ENCODE data around the gene KCNS1. TPM values are rescaled to one million over a fixed set of nuclear protein-coding genes. Genes with fewer than 3 reads are reported as not detected.
"Not testable (repeated sequence)": the region's sequence is repeated elsewhere in the genome, so short reads cannot be mapped to it uniquely, and the experiment has no call there.

Gene KCNS1, protein sequence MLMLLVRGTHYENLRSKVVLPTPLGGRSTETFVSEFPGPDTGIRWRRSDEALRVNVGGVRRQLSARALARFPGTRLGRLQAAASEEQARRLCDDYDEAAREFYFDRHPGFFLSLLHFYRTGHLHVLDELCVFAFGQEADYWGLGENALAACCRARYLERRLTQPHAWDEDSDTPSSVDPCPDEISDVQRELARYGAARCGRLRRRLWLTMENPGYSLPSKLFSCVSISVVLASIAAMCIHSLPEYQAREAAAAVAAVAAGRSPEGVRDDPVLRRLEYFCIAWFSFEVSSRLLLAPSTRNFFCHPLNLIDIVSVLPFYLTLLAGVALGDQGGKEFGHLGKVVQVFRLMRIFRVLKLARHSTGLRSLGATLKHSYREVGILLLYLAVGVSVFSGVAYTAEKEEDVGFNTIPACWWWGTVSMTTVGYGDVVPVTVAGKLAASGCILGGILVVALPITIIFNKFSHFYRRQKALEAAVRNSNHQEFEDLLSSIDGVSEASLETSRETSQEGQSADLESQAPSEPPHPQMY
- not detected in 2 replicates for total RNA-seq (2014; rRNA removed; shearing (Covaris generic))

DNA sequence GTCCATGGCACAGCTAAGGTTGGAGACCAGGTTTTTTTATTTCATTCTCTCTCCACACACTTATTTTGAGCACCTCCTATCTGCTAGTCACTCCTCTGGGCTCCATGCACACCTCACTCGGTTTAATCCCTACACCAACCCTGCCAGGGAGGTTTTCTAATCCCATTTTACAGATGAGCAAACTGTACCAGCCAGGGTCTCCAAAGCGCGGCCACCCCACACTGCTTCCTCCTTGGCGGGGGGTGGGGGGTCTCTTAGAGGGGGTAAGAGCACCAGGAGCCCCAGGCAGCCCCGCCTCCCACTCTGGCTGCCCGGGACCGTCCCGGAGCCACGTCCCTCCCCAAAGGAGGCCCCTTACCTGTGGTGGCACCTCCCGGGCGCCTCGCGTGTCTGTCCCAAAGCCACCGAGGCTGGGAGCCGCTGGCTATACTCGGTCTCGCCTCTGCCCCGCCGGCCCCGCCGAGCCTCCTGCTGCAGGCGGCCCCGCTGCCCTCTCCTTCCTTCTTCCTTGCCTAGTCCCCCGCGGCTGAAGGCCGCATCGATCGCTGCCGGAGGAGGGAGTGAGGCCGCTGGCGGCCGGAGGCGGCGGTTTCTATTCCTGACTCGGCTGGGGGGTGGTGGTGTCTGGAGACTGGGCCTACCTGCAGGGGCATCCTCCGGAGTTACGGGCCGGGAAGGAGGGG is at the start of gene KCNS1:
Gene KCNS1 (minus strand): TSS at position 565 of the 683 bp plus-strand sequence. CDS start 1,891 bp downstream, outside the sequence.
- DNase-seq (ENCODE audit: low spot score): no peak

DNA sequence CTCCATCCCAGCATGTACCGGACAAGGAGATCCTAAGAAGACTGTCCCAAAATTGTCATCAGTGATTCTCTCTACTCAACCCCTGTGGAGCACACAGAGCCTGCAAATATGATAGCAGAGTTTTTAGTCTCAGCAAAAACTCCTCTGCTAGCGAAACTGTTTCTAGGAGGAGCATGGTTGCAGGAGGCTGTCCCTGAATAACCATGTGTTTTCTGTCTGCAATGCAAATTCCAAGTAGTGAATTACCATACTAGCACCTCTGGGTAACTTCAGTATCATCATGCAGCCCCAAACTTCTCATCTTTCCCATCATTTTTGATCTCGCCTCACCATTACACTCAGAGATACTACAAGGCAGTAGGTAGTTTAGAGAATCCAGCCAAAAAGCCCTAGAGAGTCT is 48.1 kb upstream of the KCNS1 start:
- DNase-seq (ENCODE audit: low spot score): no peak

DNA sequence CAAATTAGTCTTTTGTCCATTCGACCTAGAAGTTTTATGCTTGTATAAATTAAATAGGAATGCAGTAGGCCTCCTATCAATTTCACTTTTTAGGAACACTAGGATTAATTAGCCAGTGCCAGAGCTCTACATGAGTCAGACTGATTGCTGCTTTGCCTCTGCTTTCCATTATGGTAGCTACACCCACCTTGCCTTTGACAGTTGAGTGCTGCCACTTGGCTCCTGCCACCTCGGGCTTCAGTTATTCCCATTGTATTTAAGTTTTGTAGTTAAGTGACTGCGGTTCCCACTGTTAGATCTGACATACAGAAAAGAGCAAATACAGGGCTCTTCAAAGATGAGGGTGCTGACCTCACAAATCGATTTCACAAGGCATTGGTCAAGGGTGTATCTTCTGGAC is 39.9 kb upstream of the KCNS1 start:
- DNase-seq (ENCODE audit: low spot score): no peak

DNA sequence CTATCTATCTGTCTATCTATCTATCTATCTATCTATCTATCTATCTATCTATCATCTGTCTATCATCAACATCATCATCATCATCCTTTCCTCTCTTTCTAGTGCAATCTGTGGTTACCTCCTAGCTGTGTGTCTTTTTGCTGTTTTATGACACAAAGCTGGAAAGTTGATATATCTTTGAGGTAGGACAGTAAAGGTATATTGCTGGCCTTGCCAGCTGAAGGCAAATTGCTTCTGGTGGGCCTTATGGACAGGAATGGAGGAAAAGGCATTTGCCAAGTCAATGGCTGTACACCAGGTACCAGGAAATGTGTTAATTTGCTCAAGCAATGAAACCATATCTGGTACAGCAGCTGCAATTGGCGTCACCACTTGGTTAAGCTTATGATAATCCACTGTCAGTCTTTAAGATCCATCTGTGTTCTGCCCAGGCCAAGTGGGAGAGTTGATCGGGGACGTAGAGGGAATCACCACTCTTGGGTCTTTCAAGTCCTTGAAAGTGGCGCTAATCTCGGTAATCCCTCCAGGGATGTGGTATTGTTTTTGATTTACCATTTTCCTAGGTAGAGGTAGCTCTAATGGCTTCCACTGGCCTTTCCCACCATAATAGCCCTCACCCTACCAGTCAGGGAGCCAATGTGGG is 38.9 kb upstream of the KCNS1 start:
- not testable (repeated sequence) for DNase-seq (ENCODE audit: low spot score)

DNA sequence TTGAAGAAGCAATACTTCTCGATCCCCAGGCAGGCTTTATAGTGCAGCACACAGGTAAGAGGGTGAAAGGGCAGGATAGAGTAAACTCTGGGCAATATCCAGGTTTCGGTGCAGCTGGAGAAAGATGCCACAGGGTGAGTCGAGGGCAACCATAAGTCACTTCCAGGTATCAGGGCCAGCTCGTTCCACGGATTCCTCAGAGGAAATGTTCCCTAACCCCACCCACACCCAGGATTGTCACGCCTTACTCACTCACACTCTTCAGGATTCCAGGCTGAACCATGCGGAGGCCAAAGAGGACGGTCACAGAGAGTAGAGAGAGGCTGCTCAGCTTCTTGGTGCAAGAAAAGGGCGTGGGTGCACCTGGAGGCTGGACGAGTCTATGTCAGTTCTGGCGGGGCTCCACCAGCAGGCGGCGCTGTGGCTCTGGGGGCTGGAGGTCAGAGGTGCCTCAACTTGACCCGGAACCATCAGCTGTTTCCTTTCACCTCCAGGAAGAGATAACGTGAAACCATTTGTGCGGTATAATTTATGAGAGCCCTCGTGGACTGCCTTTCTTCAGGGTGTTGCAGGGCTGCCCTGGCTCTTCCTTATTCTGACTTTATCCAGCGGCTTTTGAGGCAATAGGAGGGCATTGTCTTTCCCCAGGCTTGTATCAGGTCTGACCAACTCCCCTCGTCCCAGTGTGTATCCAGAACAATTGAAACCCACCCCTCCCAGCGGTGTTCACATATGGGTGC is 37.8 kb upstream of the KCNS1 start:
- no peak for DNase-seq (ENCODE audit: low spot score)

DNA sequence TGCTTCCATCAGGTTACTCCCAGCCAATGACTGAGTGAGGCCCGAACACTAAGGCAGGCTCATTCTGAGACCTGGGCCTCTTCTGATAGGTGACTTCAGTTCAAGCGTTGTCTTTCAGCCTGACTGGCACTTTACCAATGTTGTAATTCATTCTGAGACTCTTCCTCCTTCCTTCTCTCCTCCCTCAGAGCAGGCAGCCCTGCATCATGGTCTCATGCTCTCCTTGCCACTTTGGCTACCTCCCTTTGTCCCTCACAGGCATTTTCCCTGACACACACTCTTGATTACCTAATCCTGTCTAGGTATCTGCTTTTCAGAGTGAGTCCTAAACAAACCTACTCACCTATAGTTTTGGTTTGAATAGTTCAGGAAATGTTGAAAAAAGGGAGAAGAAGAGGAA is 36.0 kb upstream of the KCNS1 start:
- DNase-seq (ENCODE audit: low spot score): no peak

DNA sequence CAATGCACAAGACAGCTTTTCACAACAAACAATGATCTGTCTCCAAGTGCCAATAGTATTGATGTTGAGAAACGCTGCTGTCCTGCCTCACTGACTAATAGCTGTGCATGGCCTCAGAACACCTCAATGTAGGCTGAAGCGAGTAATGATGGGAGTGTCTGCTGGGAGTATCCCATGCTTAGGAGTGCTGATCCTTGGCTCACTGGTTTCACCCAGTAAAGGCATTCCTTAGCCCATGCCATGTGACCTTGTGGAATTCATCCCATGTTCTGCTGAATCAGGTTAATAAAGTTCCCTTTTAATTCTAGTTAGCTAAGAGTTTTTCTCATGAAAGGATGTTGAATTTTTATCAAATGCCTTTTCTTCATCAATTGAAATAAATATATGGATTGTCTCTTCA is 27.2 kb upstream of the KCNS1 start:
- DNase-seq (ENCODE audit: low spot score): no peak

DNA sequence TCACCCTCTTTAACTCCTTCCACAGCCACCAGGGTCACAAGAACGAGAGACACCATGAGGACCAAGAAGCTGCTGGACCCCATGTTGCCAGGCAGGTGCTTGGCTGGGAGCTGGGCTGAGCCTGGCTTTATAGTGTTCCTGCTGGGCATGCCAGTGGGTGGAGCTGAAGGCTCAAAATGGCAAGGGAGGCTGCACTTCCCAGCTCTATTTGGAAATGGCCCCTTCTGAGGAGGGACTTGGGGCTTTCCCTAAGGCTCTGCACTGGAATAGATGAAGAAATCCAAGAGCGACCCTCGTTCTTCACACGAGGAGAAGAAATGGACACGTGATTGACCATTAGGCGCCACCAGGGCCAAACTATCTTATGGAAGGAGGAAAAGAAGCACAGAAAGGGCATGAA is 23.4 kb upstream of the KCNS1 start, which contains the start of gene WFDC12:
Gene WFDC12 (minus strand): TSS at position 101 of the 400 bp plus-strand sequence. CDS start 18 bp downstream, at position 83.
- no peak for DNase-seq (ENCODE audit: low spot score)

DNA sequence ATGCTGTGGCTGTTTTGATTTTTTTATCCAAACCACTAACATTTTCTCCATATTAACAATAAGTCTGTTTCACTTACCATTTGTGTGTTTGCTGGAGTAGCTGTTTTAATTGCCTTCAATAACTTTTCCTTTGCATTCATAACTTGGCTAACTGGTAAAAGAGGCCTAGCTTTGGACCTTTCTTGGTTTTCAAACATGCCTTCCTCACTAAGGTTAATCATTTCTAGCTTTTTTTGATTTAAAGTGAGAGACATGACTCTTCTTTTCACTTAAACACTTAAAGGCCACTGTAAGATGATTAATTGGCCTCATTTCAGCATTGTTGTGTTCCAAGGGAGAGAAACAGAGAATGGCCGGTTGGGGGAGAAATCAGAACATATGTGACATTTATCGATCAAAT is 20.5 kb upstream of the KCNS1 start:
- no peak for DNase-seq (ENCODE audit: low spot score)

DNA sequence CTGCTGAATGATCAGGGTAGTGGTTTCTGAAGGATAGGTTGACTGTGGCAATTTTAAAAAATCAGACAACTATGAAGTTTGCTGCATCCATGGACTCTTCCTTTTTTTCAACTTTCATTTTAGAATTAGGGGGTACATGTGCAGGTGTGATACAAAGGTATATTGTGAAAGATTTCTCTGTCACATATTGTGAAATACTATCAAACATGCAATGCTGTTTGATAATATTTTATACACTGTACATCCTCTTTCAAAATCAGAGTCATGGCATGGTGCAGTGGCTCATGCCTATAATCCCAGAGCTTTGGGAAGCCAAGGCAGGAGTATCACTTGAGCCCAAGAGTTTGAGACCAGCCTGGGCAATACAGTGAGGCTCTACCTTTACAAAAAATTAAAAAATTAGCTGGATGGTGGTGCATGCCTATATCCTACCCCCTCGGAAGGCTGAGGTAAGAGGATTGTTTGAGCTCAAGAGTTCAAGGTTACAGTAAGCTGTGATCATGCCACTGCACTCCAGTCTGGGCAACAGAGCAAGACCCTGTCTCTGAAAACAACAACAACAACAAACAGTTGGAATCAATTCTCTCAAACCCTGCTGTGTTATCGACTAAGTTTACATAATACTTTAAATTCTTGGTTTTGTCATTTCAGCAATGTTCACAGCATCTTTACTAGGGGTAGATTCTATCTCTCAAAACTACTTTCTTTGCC is 18.8 kb upstream of the KCNS1 start:
- no peak for DNase-seq (ENCODE audit: low spot score)

DNA sequence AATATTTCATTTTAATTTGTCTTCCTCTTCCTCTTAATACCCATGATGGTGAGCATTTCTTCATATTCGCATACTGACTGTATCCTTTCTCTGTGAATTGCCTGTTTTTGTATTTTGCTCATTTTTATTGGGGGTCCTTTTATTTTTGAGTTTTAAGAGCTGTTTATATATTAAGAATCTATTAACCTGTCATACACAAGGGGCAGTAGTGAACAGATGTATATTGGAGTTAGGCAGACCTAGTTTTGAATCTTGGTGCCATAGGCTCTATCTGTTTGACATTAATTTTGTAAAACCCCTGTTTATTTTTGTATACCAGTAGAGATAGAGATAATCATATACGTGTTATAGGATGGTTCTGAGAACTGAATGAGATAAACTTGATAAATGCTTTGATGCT is 17.1 kb upstream of the KCNS1 start:
- no peak for DNase-seq (ENCODE audit: low spot score)

DNA sequence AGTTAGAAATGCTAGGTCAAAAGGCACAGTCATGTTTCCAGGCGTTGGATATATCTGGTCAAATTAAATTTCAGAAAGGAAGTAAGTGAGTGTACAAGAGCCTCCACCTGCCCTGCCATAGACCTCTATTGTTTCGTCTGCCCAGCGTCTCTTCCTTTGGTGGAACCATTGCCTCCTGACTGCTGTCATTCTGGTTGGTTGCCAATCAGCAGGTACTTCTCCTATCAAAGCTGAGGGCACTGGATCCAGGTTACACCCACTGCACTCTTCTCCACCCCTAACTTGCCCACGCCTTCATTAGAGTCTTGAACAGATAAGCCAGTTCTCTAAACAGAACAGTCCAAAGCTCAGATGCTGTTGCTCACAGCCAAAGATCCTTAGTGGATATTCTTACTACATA is 16.7 kb upstream of the KCNS1 start:
- no peak for DNase-seq (ENCODE audit: low spot score)

DNA sequence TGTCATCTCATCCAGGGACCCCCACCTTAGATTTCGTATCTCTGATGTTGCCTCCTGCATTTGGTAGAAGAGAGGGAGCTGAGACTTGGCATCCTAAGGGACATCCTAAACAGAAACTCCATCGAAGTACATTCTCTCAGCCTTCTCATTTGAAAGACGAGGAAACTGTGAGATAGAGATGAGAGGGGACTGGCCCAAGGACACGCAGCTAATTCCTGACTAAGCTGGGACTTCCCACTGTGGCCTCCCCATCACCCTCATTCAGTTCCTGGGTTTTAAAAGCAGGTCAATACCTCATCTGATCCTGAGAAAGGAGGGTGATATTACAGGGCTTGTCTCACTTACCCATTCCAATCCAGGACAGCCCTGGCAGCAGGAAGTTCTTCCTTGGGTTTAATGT is 14.9 kb upstream of the KCNS1 start:
- no peak for DNase-seq (ENCODE audit: low spot score)

DNA sequence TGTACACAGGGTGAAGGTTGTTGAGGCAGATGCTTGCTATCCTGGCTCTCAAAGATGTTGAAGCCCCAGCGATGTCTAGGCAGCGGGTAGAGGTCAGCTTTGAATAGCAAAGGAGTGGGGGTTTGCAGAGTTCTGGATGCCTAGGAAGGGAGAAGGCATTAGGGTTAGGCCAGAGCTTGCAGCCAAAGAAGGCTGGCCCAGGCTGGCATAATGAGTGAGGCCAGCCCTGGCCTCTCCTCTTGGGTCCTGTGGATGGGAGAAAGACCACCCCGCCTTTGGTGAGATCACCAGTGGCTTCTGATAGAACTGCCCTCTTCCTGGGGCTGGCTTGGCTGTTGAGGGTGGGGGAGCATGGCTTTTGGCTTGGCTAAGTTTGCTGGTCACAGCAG is 14.5 kb upstream of the KCNS1 start:
- no peak for DNase-seq (ENCODE audit: low spot score)

DNA sequence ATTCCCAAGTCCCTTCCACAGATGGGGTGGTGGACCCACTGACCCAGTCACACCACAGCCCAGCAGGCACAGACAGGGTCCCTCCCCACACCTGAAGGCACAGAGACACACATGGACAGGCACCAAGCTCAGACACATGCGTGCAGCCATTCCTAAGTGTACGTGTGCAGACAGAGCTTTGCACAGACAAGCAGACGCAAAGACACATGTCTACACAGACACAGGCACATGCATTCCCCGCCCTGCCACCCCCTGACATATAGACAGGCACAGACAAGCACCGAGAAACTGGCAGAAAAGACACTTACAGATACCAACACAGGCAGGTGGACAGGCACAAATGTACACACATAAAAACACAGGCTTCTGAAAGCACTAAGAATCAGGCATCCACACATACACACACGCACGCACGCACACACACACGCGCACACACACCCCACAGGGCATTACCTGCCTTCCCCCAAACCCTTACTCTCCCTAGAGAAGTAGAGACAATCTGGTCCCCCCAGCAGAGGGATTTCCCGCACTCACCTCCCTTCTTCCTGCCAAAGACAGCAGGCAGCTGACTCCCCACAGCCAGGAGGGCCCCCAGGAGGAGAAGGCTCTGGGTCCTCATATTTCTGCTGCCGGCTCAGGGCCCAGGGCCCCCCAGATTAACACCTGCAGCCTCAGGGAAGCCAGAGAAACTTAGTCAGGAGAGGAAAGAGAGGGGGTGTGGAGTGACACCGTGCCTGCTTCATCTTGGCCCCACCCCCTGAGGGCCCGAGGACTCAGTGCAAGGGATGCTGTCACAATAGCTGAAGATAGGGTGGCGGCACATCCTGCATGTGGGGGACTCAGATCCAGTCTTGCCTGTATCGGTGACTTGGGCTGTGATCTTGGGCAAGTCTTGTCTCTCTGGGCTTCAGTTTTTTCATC is 13.8 kb upstream of the KCNS1 start, which contains the start of gene WFDC5:
Gene WFDC5 (minus strand): TSS at position 710 of the 921 bp plus-strand sequence. CDS start 91 bp downstream, at position 619.
- no peak for DNase-seq (ENCODE audit: low spot score)

DNA sequence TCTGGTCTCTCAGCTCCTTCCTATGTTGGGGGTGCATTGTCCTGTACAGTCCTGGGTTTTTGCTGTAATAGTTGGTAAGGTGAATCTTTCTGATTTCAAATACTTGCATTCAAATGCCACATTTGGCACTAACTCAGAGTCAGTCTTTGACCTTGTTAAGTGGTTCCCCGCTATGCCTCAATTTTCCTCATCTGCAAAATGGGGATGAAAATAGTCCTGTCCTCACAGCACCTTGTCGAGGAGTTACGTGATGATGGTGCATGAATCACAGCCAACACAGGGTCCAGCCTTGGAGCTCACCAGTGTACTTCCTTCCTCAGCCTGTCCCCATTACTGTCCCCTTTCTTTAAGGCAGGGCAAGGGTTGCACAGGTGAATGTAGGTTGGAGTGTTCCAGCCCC is 12.9 kb upstream of the KCNS1 start:
- DNase-seq (ENCODE audit: low spot score): no peak

DNA sequence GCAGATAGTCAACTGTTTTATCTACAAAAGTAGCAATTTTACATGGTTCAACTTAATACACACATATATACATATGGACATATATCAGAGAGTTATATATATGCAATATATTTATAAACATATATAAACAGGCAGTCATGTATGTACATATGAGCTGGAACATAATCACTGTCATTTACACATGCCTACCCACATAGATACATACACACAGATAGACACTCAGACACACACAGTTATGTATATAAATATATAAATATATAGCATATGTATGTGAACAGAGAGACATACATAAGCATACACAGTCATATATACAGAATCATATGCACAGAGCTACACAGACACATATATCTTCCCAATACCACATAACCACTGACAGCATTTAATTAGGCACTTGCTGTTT is 11.8 kb upstream of the KCNS1 start:
- no peak for DNase-seq (ENCODE audit: low spot score)

DNA sequence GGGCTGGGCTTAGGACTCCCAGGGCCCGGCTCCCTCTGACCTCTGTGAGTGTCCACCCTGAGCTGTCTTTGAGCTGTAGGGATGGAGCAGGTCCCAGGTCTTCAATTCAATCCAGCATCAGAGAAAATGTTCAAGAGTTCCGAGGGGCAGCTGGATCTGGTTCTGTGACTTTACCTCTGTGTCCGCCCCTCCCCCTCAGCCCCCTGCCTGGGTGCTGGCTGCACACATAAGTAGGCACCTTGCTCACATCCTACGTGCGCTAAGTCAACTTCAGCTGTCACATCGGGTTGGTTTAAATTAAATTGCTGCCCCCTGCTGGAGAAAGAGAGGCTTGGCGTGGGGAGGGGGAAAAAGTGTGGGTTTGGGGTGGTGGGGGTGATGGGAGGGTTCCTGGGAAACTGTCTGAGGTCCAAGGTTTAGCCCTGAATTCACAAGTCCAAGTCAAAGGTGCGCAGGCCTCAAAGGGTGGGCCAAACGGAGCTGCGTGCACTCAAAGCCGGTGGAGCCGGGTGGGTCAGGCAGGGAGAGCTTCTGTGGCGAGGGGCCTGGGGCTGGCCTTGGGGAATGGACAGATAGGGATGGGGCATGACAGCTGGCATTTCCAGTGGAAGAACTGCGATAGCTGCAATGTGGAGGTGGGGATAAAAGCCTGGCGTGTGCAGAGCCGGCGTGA is 11.0 kb upstream of the KCNS1 start:
- DNase-seq (ENCODE audit: low spot score): no peak

DNA sequence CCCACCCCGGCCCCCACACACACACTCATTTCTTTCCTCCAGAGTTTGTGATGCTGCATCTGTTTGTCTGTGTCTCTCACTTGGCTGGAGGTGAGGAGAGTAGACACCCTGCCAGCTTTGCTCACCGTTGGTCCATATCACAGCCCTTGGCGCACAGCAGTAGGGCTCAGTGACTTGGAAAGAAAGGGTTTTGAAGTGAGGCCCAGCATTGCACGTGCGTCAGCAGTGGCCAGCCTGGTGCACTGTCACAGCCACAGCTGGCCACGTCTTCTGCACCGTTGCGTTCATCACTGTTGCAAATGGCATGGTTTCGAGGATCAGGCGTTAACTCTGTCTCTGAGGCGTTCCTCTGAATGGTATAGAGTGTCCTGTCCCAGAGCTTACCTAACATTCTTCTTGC is 10.4 kb upstream of the KCNS1 start:
- no peak for DNase-seq (ENCODE audit: low spot score)
